Natural killer cell (primary cell): ENCODE data around the gene BCL11B. TPM values are rescaled to one million over a fixed set of nuclear protein-coding genes. Genes with fewer than 3 reads are reported as not detected.

ENCODE experiments used
- ATAC-seq, 3 donors: fragments of 150-1000 bp in 2 of 3; fragments of 200-7000 bp in 1 of 3; cut with Tn5 transposase; 1 replicate in 1 of 3; 2 replicates in 2 of 3; pipeline ENCODE4 v1.10.0; 2021; ENCODE audit warnings: mild to moderate bottlenecking in 2 of 3, moderate library complexity in 2 of 3
- DNase-seq, 2 donors: peaks; one replicate each; pipeline versions ENCODE4 v3.0.0 to v3.0.0-alpha.2; 2013 to 2021; ENCODE audit warnings: mixed read lengths in 1 of 2
- H3K27ac ChIP-seq: one replicate; pipeline ENCODE4 v1.5.1; 2013; ENCODE audit warnings: mild to moderate bottlenecking, low read length
- H3K27me3 ChIP-seq: one replicate; pipeline ENCODE4 v1.6.1; 2013; ENCODE audit warnings: low read length; ENCODE audit not compliant: control insufficient read depth, insufficient read depth
- H3K36me3 ChIP-seq: one replicate; pipeline ENCODE4 v1.6.1; 2013; ENCODE audit warnings: low read length; ENCODE audit not compliant: control insufficient read depth, insufficient read depth
- H3K4me1 ChIP-seq: one replicate; pipeline ENCODE4 v1.6.1; 2013; ENCODE audit warnings: low read length; ENCODE audit not compliant: control insufficient read depth, insufficient read depth
- H3K4me3 ChIP-seq: one replicate; pipeline ENCODE4 v1.5.1; 2013; ENCODE audit warnings: low read length
- H3K9me3 ChIP-seq: one replicate; pipeline ENCODE4 v1.6.1; 2013; ENCODE audit warnings: low read length; ENCODE audit not compliant: control insufficient read depth, insufficient read depth
- H3K27ac Mint-ChIP-seq, 2 donors: one replicate each; pipeline ENCODE4 v1.8.0; 2022; ENCODE audit warnings: mild to moderate bottlenecking in 2 of 2, mixed read lengths in 2 of 2, moderate library complexity in 1 of 2
- H3K27me3 Mint-ChIP-seq, 2 donors: one replicate each; pipeline ENCODE4 v1.8.0; 2022; ENCODE audit warnings: low read depth in 2 of 2, mixed read lengths in 2 of 2
- H3K36me3 Mint-ChIP-seq: one replicate; pipeline ENCODE4 v1.8.0; 2022; ENCODE audit warnings: mixed read lengths
- H3K4me1 Mint-ChIP-seq, 2 donors: one replicate each; pipeline ENCODE4 v1.8.0; 2022; ENCODE audit warnings: mixed read lengths in 2 of 2
- H3K4me3 Mint-ChIP-seq: one replicate; pipeline ENCODE4 v1.8.0; 2022; ENCODE audit warnings: mild to moderate bottlenecking, moderate library complexity, mixed read lengths
- H3K9me3 Mint-ChIP-seq, 2 donors: one replicate each; pipeline ENCODE4 v1.8.0; 2022; ENCODE audit warnings: mixed read lengths in 2 of 2
- WGBS: methylation state at CpG from one replicate; pipeline ENCODE4 v1.1.7; 2013; ENCODE audit warnings: missing lambda C conversion rate; ENCODE audit not compliant: insufficient coverage; 5-methylcytosine and 5-hydroxymethylcytosine counted together
- intact Hi-C: fragments of 100-400 bp; cut with micrococcal nuclease; formaldehyde crosslinking; loops from one replicate; pipeline ENCODE4 v1.14.2; 2022
- total RNA-seq, 4 donors: library from RNA; stranded (reverse); fragments of 120-200 nt in 1 of 4; gene quantifications; one replicate each; pipeline versions ENCODE4 v1.2.3 to v1.2.4, GENCODE V29; 2013 to 2022
- TF ChIP-seq, protein P1 (sequence below): fragments of 200-600 bp; IDR thresholded peaks from one replicate; pipeline ENCODE4 v1.8.0; 2022; ENCODE audit warnings: antibody characterized with exemption

Gene BCL11B
- total RNA-seq, 3 donors from 2014 or later (not counting 1 experiment from before 2014, with no cell fraction given): 43.5 to 61.5 (median 56.2) TPM

DNA sequence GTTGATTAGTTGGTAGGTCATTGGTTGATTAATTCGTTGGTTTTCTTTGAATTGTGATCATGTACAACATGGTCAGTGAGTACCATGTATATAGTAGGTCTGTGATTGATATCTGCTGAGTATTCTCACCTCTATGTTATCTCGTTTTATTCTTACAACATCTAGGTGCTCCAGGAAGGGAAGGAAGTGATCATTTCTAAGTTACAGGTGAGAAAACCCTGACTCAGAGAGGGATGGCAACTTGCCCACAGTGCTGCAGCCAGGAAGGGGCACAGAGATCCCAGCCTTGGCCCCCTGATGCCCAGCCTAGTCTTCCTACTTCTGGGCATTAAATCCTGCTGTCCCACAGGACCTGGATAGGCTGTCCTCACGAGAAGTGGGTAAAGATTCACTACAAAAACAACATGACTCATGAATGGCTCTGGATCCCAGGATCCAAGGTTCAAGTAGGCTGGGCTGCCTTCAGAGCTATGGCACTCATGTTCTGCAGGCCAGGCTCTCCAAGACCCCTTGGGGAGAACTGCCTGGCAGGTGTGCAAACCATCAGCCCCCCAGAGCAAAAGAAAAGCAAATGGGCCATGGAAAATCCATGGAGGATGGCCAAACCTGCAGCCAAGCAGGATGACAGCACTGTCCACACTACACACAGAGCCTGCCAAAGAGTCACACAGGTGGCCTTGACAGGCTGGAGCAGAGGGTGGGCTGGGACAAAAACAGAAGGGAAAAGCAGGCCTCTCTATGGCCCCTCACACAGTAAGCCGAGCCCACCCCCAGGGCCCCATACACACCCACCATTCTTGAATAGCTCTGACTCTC is 146.2 kb downstream of the BCL11B start:
- intact Hi-C loops: no loop called here
- Histone ChIP-seq H3K4me3 (no peak overlapping the region), H3K27ac (no peak overlapping the region), H3K36me3 (no peaks in the 10 kb centered on the region), H3K27me3 (no peaks in the 10 kb centered on the region), H3K9me3 (no peaks in the 10 kb centered on the region), H3K4me1 (no peaks in the 10 kb centered on the region)
- WGBS: 68% methylated on average over 3 of the region's 4 CpGs
- no peak overlapping the region for H3K4me3 Mint-ChIP-seq
- H3K27ac Mint-ChIP-seq: no peak overlapping the region
- no peaks in the 10 kb centered on the region for H3K36me3 Mint-ChIP-seq
- TF ChIP-seq, protein P1, sequence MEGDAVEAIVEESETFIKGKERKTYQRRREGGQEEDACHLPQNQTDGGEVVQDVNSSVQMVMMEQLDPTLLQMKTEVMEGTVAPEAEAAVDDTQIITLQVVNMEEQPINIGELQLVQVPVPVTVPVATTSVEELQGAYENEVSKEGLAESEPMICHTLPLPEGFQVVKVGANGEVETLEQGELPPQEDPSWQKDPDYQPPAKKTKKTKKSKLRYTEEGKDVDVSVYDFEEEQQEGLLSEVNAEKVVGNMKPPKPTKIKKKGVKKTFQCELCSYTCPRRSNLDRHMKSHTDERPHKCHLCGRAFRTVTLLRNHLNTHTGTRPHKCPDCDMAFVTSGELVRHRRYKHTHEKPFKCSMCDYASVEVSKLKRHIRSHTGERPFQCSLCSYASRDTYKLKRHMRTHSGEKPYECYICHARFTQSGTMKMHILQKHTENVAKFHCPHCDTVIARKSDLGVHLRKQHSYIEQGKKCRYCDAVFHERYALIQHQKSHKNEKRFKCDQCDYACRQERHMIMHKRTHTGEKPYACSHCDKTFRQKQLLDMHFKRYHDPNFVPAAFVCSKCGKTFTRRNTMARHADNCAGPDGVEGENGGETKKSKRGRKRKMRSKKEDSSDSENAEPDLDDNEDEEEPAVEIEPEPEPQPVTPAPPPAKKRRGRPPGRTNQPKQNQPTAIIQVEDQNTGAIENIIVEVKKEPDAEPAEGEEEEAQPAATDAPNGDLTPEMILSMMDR: no peak
- no peak for DNase-seq
- ATAC-seq: no peak
- H3K9me3 Mint-ChIP-seq: no peaks in the 10 kb centered on the region
- H3K4me1 Mint-ChIP-seq: peaks cover 4 to 15% of the 10 kb centered on the region in 2 donors
- H3K27me3 Mint-ChIP-seq: peaks cover 0 to 3% of the 10 kb centered on the region in 2 donors

DNA sequence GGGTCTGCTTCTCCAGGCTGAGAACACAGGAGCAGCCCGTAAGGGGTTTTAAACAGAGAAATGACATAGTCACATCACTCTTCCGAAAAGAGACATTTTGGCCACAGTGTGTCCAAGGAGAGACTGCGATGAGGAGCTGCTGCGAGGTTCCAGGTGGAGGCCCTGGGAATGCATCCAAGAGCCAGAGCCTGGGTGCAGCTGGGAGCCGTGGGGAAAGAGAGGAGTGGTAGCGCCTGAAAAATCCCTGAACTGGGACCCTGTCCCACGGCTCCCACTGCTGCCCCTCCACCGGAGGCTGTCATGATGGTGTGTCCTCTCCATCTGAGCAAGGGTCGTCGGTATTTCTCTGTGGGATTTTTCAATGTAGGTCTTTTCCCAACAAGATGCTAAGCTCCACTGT is 146.9 kb downstream of the BCL11B start:
- H3K27ac Mint-ChIP-seq: no peak overlapping the region

DNA sequence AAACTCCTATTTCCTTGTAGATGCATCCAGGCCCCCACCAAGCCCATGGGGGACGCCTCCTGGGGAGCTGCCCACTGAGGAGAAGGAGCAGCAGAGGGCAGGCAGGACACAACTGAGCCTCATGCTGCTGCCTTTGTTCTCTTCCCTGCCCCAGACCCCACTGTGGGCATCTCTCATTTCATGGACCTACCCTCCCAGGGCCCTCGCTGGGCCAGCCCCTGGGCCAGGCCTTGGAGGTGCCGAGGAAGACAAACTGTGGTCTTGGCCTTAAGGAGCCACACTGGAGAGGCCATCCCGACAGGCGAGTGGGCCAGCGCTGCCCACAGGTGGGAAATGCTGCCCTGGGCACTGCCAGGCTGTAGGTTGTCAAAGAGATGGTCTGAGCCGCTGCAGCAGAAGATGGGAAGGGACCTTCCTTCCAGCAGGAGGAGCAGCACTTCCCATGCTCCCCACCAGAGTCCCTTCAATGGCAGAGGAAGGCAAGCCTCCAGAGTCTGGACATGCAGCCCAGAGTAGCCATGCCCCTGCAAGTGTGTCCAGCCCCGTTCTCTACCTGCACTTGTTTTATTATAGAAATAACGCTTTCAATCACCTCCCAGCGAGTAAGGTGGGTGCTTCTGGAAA is 147.4 kb downstream of the BCL11B start:
- H3K9me3 Mint-ChIP-seq: no peaks in the 10 kb centered on the region
- no peak overlapping the region for H3K4me3 Mint-ChIP-seq
- H3K27me3 Mint-ChIP-seq: peaks cover 1 to 3% of the 10 kb centered on the region in 2 donors
- ATAC-seq: no peak
- TF ChIP-seq, protein P1: no peak
- 89% methylated on average over 10 of the region's 10 CpGs for WGBS
- H3K27ac Mint-ChIP-seq: no peak overlapping the region
- no peak overlapping the region for H3K27ac ChIP-seq
- no peaks in the 10 kb centered on the region for H3K9me3 ChIP-seq
- no peaks in the 10 kb centered on the region for H3K27me3 ChIP-seq
- H3K4me1 ChIP-seq: no peaks in the 10 kb centered on the region
- no peaks in the 10 kb centered on the region for H3K36me3 ChIP-seq
- H3K4me3 ChIP-seq: no peak overlapping the region
- no peaks in the 10 kb centered on the region for H3K36me3 Mint-ChIP-seq
- intact Hi-C loops: no loop called here
- DNase-seq: no peak
- peaks cover 0 to 12% of the 10 kb centered on the region in 2 donors for H3K4me1 Mint-ChIP-seq

More for the DNA sequence above, 146.9 kb downstream of the BCL11B start:
- DNase-seq (no peak), ATAC-seq (no peak)
- intact Hi-C loops: no loop called here
- Mint-ChIP-seq H3K36me3 (no peaks in the 10 kb centered on the region), H3K9me3 (no peaks in the 10 kb centered on the region), H3K27me3 (peaks cover 0 to 3% of the 10 kb centered on the region in 2 donors), H3K4me1 (peaks cover 0 to 15% of the 10 kb centered on the region in 2 donors), H3K4me3 (no peak overlapping the region)
- no peaks in the 10 kb centered on the region for H3K9me3 ChIP-seq
- no peaks in the 10 kb centered on the region for H3K4me1 ChIP-seq
- H3K27me3 ChIP-seq: no peaks in the 10 kb centered on the region
- 92% methylated on average over 10 of the region's 10 CpGs for WGBS
- no peak overlapping the region for H3K27ac ChIP-seq
- TF ChIP-seq, protein P1: no peak
- no peaks in the 10 kb centered on the region for H3K36me3 ChIP-seq
- H3K4me3 ChIP-seq: no peak overlapping the region
